ENCODE measurements around the gene LCP1. TPM values are rescaled to one million over a fixed set of nuclear protein-coding genes. Genes with fewer than 3 reads are reported as not detected.

LCP1 gene
- total RNA-seq, 1 donor from 2014 or later = 0.53 TPM

GRCh38 chr13:46145950-46146349 is 36.0 kb downstream of the LCP1 start:
- H3K4me3 ChIP-seq (ENCODE audit: low read depth, low read length) = no peak overlapping the region
- DNase-seq (ENCODE audit: low read depth) (no peak), FAIRE-seq (no peak)
- no peak for TF ChIP-seq CTCF (IDR thresholded peaks at IDR 0.05; ENCODE audit: insufficient read depth, low read length, severe bottlenecking)
- H3K36me3 ChIP-seq (ENCODE audit: control insufficient read depth, insufficient read depth, low read length) = no peaks in the 10 kb centered on the region
- peaks cover 5% of the 10 kb centered on the region for H3K27me3 ChIP-seq (ENCODE audit: control insufficient read depth, insufficient read depth, low read length)

- FAIRE-seq (no peak), DNase-seq (ENCODE audit: low read depth) (no peak)
- no peak overlapping the region for H3K4me3 ChIP-seq (ENCODE audit: low read depth, low read length)
- peaks cover 5% of the 10 kb centered on the region for H3K27me3 ChIP-seq (ENCODE audit: control insufficient read depth, insufficient read depth, low read length)
- no peaks in the 10 kb centered on the region for H3K36me3 ChIP-seq (ENCODE audit: control insufficient read depth, insufficient read depth, low read length)
- TF ChIP-seq CTCF (IDR thresholded peaks at IDR 0.05; ENCODE audit: insufficient read depth, low read length, severe bottlenecking) = no peak
These were observed 36.8 kb downstream of the LCP1 start for GRCh38 chr13:46145135-46145534.

- peaks cover 3% of the 10 kb centered on the region for H3K27me3 ChIP-seq (ENCODE audit: control insufficient read depth, insufficient read depth, low read length)
- FAIRE-seq (no peak), DNase-seq (ENCODE audit: low read depth) (no peak)
- no peaks in the 10 kb centered on the region for H3K36me3 ChIP-seq (ENCODE audit: control insufficient read depth, insufficient read depth, low read length)
- no peak for TF ChIP-seq CTCF (IDR thresholded peaks at IDR 0.05; ENCODE audit: insufficient read depth, low read length, severe bottlenecking)
- H3K4me3 ChIP-seq (ENCODE audit: low read depth, low read length) = no peak overlapping the region
These were observed 38.7 kb downstream of the LCP1 start for GRCh38 chr13:46143184-46143701.

GRCh38 chr13:46142776-46143175 is 39.2 kb downstream of the LCP1 start:
- peaks cover 3% of the 10 kb centered on the region for H3K27me3 ChIP-seq (ENCODE audit: control insufficient read depth, insufficient read depth, low read length)
- no peak for TF ChIP-seq CTCF (IDR thresholded peaks at IDR 0.05; ENCODE audit: insufficient read depth, low read length, severe bottlenecking)
- DNase-seq (ENCODE audit: low read depth) (no peak), FAIRE-seq (no peak)
- no peak overlapping the region for H3K4me3 ChIP-seq (ENCODE audit: low read depth, low read length)
- H3K36me3 ChIP-seq (ENCODE audit: control insufficient read depth, insufficient read depth, low read length) = no peaks in the 10 kb centered on the region

GRCh38 chr13:46140044-46140443 is 41.9 kb downstream of the LCP1 start:
- no peaks in the 10 kb centered on the region for H3K36me3 ChIP-seq (ENCODE audit: control insufficient read depth, insufficient read depth, low read length)
- H3K27me3 ChIP-seq (ENCODE audit: control insufficient read depth, insufficient read depth, low read length) = no peaks in the 10 kb centered on the region
- DNase-seq (ENCODE audit: low read depth) (no peak), FAIRE-seq (no peak)
- no peak overlapping the region for H3K4me3 ChIP-seq (ENCODE audit: low read depth, low read length)
- TF ChIP-seq CTCF (IDR thresholded peaks at IDR 0.05; ENCODE audit: insufficient read depth, low read length, severe bottlenecking) = no peak

GRCh38 chr13:46137627-46138317 is 44.2 kb downstream of the LCP1 start:
- no peak for TF ChIP-seq CTCF (IDR thresholded peaks at IDR 0.05; ENCODE audit: insufficient read depth, low read length, severe bottlenecking)
- no peaks in the 10 kb centered on the region for H3K27me3 ChIP-seq (ENCODE audit: control insufficient read depth, insufficient read depth, low read length)
- H3K36me3 ChIP-seq (ENCODE audit: control insufficient read depth, insufficient read depth, low read length) = no peaks in the 10 kb centered on the region
- FAIRE-seq = no peak
- no peak overlapping the region for H3K4me3 ChIP-seq (ENCODE audit: low read depth, low read length)
- no peak for DNase-seq (ENCODE audit: low read depth)
